Left renal pelvis (tissue), 4 donors: ENCODE results near the gene POLE4. TPM values are rescaled to one million over a fixed set of nuclear protein-coding genes. Genes with fewer than 3 reads are reported as not detected.

Source experiments
- DNase-seq, 4 donors: peaks; one replicate each; pipeline ENCODE4 v3.0.0-alpha.2; 2013; ENCODE audit warnings: low read depth in 4 of 4, low spot score in 3 of 4
- polyA plus RNA-seq, 4 donors: library from polyadenylated mRNA; unstranded; fragments of 120-200 nt; gene quantifications; one replicate each; pipeline ENCODE4 v1.2.1, GENCODE V29; 2013; ENCODE audit not compliant: insufficient read length in 4 of 4

POLE4 gene
- polyA plus RNA-seq, 4 donors, result 39.3 to 46.6 (median 44.2) TPM

GRCh38 chr2:74939919-74940812, 18.3 kb upstream of the POLE4 start:
- DNase-seq, result no peak

- DNase-seq, result no peak
These were observed 17.2 kb upstream of the POLE4 start for GRCh38 chr2:74941284-74941683.

GRCh38 chr2:74942263-74942662, 16.2 kb upstream of the POLE4 start:
- no peak for DNase-seq

- DNase-seq, result no peak
These were observed 13.3 kb upstream of the POLE4 start for GRCh38 chr2:74944987-74945787.

GRCh38 chr2:74945788-74946331, 12.6 kb upstream of the POLE4 start:
- no peak for DNase-seq

GRCh38 chr2:74947703-74948102, 10.7 kb upstream of the POLE4 start:
- DNase-seq, result no peak

- no peak for DNase-seq
These were observed 9.7 kb upstream of the POLE4 start for GRCh38 chr2:74948779-74949178.

- no peak for DNase-seq
These were observed 7.2 kb upstream of the POLE4 start for GRCh38 chr2:74951211-74951754.

GRCh38 chr2:74952575-74952974, 5.9 kb upstream of the POLE4 start:
- no peak for DNase-seq

- no peak for DNase-seq
These were observed 4.5 kb upstream of the POLE4 start for GRCh38 chr2:74953796-74954499.

- no peak for DNase-seq
These were observed 4.0 kb upstream of the POLE4 start for GRCh38 chr2:74954500-74954874.

- DNase-seq, result no peak
These were observed 563 bp upstream of the POLE4 start for GRCh38 chr2:74957886-74958273.

- peak in 1 of 4 donors; percentile 4 for DNase-seq
These were observed 786 bp downstream of the POLE4 start for GRCh38 chr2:74959106-74959751.

GRCh38 chr2:74966887-74967286, 8.4 kb downstream of the POLE4 start:
- DNase-seq, result no peak

- DNase-seq, result no peak
These were observed 16.6 kb downstream of the POLE4 start for GRCh38 chr2:74975016-74975415.

- DNase-seq, result no peak
These were observed 21.4 kb downstream of the POLE4 start for GRCh38 chr2:74979844-74980243.

GRCh38 chr2:74982577-74982976, 24.1 kb downstream of the POLE4 start:
- DNase-seq, result no peak

GRCh38 chr2:74983631-74984392, 25.4 kb downstream of the POLE4 start:
- no peak for DNase-seq

- DNase-seq, result no peak
These were observed 26.6 kb downstream of the POLE4 start for GRCh38 chr2:74984947-74985637.
